NCI-H524 (cell line): ENCODE results near the gene HGD.
"Not testable (repeated sequence)": the region's sequence is repeated elsewhere in the genome, so short reads cannot be mapped to it uniquely, and the experiment has no call there.

Experiments
- DNase-seq, 2 experiments: peaks; one replicate each; lab custom pipeline; 2025; lab: John Stamatoyannopoulos, UW

HGD gene

DNA sequence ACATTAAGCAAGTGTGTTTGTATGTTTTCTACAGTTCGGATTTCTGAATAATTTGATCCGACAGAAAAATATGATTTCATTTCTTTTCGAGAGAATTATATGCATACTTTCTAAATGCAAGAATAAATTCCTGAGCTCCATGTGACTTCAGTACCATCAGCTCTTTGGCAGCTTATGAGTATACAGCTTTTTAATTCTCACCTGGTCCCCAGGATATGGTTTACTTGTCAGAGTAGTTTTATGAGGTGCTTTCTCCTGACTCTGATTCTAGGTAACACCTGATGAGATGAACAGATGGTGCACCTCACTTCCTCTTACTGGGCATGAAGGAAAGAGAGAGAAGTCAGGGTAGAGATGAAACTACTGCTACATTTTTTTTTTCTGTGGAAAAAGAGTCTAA, 3.1 kb downstream of the HGD start:
- DNase-seq, result no peak

DNA sequence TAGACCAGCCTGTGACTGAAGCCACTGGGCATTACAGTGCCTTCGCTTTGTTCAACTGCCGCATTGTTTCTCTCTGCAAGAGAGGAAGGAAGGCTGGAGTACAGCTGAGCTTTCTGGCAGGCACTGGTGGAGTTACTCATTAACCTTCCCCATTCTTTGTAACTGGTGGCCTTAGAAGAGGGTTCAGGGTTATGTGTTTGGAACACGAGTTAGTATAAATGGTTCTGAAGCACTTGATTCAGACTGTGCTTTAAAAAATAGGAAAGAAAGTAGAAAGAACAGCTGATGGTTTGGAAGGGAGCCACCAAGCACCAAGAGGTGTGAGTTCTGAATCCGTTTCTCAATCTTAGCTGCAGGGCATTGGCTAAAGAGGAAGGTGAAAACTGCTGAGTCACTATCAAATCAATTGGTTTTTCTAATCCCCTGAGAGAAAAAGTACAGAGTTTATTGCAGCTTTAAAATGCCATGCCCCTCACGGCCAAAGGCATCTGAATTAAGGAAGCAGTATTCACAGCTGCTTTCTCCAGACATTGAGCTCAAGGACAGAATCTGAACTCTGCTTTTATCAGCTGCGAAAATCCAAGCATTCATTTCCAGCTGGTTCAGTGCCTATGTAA, 3.6 kb downstream of the HGD start:
- DNase-seq, result no peak

- not testable (repeated sequence) for DNase-seq
Observed at GRCh38 chr3:120677193-120677592, 4.8 kb downstream of the HGD start.

GRCh38 chr3:120673116-120673515, 8.9 kb downstream of the HGD start:
- peak; percentile 74 to 89 for DNase-seq

GRCh38 chr3:120670576-120670975, 11.5 kb downstream of the HGD start:
- no peak for DNase-seq

DNA sequence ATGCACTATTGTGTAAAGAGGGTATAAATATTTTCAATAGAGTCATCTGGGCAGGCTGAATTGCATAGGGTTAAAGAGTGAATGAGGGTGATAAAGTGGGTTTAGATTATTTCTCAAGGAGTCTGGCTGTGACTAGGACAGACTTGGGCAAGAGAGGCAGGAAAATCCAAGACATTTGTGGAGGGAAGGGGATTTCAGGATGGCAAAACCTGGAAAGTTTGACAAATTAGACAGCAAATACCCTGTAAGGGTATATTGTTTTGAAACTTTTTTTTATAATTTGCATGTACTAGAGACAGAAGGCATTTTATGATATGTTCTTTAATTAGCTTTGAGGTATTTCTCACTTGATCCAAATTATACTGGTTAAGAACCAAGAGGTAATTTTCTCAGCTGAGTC, 17.1 kb downstream of the HGD start:
- DNase-seq, result no peak

DNA sequence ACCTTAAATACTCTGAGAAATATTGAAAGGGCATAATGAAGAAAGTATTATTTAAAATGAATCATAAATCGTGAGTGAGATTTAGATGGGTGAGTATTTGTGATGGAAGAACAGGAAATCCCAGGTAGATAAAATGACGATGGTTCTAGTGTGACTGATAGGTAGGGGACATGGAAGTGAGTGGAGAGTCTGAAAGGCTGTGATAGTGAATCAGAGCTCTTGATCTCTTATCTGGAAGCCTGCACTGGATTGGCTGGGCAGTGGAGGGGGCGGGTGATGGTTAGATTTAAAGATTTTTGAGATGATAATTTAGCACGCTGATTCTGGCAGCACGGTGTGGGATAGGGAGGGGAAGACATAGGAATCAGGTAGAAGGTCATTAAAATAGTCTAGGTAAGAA, 20.1 kb downstream of the HGD start:
- DNase-seq, result no peak

DNA sequence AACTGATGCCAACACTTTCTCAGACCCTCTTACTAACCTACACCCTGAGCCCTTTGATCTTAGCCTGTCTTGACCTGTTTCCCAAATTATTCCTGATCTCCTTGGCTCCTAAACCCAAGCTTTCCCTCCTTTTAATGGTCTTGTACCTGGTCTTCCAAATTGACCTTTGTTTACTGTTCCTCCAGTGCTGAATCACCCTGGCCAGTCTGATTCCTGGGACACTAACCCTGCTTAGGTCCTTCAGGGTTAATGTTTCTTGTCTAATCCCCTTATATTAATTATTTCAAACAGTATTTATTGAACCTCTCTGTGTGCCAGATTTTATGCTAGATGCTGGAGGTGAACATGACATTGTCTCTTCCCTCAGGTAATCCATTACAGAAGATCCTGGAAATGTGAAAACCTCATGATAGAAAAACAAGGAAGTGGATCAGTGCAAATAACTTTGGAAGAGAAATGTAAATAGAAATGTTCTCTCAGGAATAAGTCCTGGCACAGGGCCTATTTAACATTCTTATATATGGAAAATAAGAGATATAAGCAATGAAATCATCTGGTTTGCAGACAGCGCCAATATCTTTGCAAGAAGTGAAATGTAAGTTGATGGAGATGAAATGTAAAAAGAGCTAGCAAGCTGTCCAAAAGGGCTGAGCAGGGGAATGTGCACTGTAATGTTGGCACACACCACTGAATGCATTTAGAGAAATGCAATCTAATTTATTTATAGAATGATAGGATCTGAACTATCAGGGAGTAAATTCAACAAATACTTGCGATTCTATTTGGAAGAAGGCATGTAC, 20.7 kb downstream of the HGD start:
- no peak for DNase-seq

DNA sequence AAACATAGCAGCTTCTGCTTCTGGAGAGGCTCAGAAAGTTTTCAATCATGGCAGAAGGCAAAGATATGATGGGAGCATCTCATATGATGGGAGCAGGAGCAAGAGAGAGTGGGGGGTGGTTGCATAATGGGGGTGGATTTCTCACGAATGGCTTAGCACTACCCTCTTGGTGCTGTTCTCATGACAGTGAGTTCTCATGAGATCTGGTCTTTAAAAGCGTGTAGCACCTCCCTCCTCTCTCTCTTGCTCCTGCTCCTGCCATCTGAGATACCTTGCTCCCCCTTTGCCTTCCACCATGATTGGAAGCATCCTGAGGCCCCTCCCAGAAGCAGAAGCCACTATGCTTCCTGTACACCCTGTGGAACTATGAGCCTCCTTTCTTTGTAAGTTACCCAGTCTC, 22.2 kb downstream of the HGD start:
- DNase-seq, result no peak

- DNase-seq, result no peak
Observed at GRCh38 chr3:120659285-120659684, 22.8 kb downstream of the HGD start.

- peak; percentile 64 to 92 for DNase-seq
Observed at GRCh38 chr3:120652896-120653545, 29.0 kb downstream of the HGD start.

DNA sequence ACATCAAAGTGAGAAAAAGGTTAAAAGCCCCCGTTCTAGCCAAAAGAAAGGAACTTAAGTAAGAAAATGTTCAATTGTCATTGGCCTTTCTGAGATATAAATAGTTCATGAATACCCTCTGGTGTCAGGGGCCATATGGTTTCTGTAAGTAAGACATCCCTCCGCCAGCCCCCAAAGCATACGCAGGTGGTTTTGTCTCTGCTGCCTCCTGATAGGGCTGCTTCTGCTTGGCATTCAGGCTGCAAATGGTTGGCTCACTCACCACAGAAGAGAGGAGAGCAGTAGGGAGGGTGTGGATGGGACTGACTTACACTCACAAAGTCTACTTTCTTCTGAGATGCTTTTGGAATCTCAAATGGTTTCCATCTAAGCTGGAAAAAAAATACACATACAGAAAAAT, 29.8 kb downstream of the HGD start:
- DNase-seq, result peak; percentile 89 to 92

DNA sequence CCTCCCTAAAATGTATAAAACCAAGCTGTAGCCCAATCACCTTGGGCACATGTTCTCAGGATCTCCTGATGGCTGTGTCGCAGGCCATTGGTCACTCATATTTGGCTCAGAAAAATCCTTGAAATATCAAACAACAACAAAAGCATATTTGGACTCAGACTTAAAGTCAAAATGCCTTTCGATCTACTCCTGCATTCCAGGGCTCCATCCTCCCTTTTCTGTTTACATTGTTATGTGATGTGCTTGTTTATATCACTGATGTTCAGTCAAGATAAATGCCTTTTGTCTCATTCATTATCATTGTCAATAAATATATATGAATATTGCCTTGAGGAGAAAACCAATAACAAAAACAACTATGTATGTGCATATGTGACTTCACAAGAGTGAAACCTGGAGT, 31.7 kb downstream of the HGD start:
- DNase-seq, result no peak

DNA sequence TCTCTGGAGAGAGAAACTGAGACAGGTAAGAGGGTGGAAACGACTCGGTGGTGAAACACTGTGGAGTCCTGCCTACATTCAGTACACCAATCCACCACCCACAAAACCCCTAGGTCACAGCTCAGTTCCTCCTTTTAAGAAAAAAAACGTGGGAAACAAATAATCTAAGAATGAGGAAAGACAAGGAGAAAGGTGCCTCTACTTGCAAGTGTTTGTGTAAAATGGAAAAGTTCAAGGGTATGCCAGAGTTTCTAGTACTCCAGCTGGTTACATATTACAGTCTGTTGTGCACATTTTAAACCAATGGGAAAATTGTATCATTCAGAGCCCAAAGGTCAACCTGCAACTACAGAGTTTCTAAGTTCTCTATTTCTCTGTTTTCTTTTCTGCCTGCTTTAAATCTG, 32.2 kb downstream of the HGD start:
- DNase-seq, result no peak

- no peak for DNase-seq
Observed at GRCh38 chr3:120648290-120648689, 33.7 kb downstream of the HGD start.

DNA sequence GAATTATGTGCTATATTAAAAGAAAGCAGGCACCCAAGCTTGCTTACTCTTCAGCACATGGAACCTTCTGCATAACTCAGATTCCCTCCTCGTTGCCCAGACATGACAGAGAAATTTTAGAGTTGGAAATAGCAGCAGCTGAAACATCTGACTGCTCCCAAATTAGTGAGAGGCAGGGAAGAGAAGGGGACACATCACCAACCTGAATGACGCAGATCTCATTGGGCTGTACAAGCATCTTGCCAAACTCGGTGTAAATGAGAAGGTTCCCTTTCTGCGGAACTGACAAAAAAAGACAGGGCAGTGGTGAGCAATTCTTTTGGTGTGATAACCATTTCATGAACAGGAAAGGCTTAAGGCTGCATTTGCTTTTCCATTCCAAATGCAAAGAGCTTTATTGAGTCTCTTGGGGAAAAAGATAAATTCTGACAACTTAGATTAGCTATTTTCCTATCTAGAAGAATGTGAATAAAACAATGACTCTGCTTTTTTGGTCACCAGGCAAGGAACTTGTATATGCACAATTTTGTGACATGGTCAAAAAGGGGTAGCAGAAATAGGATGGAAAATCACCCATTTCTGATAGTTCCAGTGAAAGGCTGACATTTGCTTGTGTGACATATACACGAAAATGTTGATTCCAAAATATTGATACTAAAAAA, 35.1 kb downstream of the HGD start:
- DNase-seq, result no peak

- DNase-seq, result peak; percentile 10 to 48
Observed at GRCh38 chr3:120645083-120645845, 36.8 kb downstream of the HGD start.

GRCh38 chr3:120642368-120642948, 39.6 kb downstream of the HGD start:
- DNase-seq, result no peak

DNA sequence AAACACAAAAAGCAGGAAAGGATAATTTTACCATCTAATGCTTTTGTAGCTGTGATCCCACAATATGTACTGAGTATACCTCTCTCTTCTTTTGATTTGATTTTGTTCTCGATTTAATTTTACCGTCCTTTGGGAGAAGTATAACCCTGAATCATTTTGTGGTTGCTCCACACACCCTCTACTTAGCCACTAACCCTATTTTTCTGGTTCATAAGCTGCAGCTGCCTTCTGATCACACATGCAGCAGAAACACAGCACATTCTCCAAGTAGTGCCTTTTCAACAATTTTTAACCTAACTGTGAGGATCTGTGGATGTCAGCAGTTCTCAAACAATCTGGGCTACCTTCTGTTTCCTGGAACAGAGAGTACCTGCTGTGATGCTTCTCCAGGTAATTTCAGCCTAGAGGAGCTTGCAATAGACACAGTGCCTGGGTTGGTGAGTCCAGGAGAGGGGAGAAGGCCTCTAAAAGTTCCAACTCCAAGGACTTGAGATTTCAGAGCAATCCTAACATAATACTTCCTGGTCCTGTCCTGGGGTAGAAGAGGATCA, 40.3 kb downstream of the HGD start:
- DNase-seq, result no peak

GRCh38 chr3:120640231-120640630, 41.8 kb downstream of the HGD start:
- peak; percentile 95 to 96 for DNase-seq

GRCh38 chr3:120638820-120639219, 43.2 kb downstream of the HGD start:
- DNase-seq, result not testable (repeated sequence)
